Activated CD4-positive, alpha-beta T cell treated with anti-CD3 and anti-CD28 coated beads for 36 hours (primary cell): ENCODE measurements around the gene TTYH3. TPM values are rescaled to one million over a fixed set of nuclear protein-coding genes. Genes with fewer than 3 reads are reported as not detected.

Experiments used
- ATAC-seq: fragments of 200-7000 bp; cut with Tn5 transposase; one replicate; pipeline ENCODE4 v1.10.0; 2021; ENCODE audit warnings: mild to moderate bottlenecking, moderate library complexity
- CTCF ChIA-PET: fragments of 350-600 bp; sonication (Branson Sonifier 250); formaldehyde crosslinking; loops from one replicate; lab custom pipeline; 2021; ENCODE audit warnings: antibody characterized with exemption; lab: Charles Lee
- POLR2A ChIA-PET: fragments of 350-600 bp; sonication (Branson Sonifier 250); formaldehyde crosslinking; loops from one replicate; lab custom pipeline; 2021; ENCODE audit warnings: antibody characterized with exemption, inconsistent platforms; lab: Charles Lee
- DNase-seq: peaks from one replicate; pipeline ENCODE4 v3.0.0-alpha.2; 2020
- H3K27ac Mint-ChIP-seq: one replicate; pipeline ENCODE4 v1.8.0; 2021; ENCODE audit warnings: mixed read lengths
- H3K27me3 Mint-ChIP-seq: one replicate; pipeline ENCODE4 v1.8.0; 2021; ENCODE audit warnings: mixed read lengths
- H3K36me3 Mint-ChIP-seq: one replicate; pipeline ENCODE4 v1.8.0; 2021; ENCODE audit warnings: low read depth, mixed read lengths
- H3K4me1 Mint-ChIP-seq: one replicate; pipeline ENCODE4 v1.8.0; 2021; ENCODE audit warnings: mixed read lengths
- H3K4me3 Mint-ChIP-seq: one replicate; pipeline ENCODE4 v1.8.0; 2021; ENCODE audit warnings: mild to moderate bottlenecking, moderate library complexity, mixed read lengths
- H3K9me3 Mint-ChIP-seq: one replicate; pipeline ENCODE4 v1.8.0; 2021; ENCODE audit warnings: low read depth, mixed read lengths
- intact Hi-C, 2 experiments: fragments of 100-400 bp; cut with DNase I in 1 of 2; cut with micrococcal nuclease in 1 of 2; formaldehyde crosslinking; loops; one replicate each; pipeline versions ENCODE4 v1.14.2 to v1.15.1; 2022 to 2024; cut with DNase I, micrococcal nuclease
- total RNA-seq, 2 experiments: library from RNA; stranded (reverse); gene quantifications; one replicate each; pipeline ENCODE4 v1.2.3, GENCODE V29; 2021

The TTYH3 gene
- total RNA-seq, 2 experiments from 2014 or later = 18.7 to 20.2 TPM

- H3K27me3 Mint-ChIP-seq = no peaks in the 10 kb centered on the region
- H3K4me3 Mint-ChIP-seq = no peak overlapping the region
- intact Hi-C loops = no loop called here
- H3K36me3 Mint-ChIP-seq = peaks cover 10% of the 10 kb centered on the region
- no peaks in the 10 kb centered on the region for H3K4me1 Mint-ChIP-seq
- CTCF ChIA-PET = no interaction called here
- ATAC-seq (no peak), DNase-seq (no peak)
- POLR2A ChIA-PET = no interaction called here
- H3K27ac Mint-ChIP-seq = no peak overlapping the region
- no peaks in the 10 kb centered on the region for H3K9me3 Mint-ChIP-seq
Observed at GRCh38 chr7:2593036-2593727, 38.6 kb upstream of the TTYH3 start.

DNA sequence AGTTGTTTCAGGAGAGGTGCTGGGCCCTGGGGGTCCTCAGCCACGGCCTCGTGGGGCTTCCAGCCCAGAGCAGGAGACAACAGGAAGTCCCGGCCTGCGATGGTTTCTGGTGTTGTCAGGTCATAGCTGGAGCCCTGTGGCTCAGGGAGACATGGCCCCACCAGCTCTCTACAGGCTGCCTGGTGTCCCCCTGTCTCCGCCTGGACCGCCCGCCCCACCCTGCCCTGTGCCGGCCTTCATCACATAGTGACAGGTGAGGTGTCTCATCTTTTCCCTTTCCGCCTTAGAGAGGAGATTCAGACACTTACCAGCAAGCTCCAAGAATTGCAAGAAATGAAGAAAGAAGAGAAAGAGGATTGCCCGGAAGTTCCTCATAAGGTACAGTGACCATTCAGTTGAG is 37.2 kb upstream of the TTYH3 start:
- Mint-ChIP-seq H3K27ac (no peak overlapping the region), H3K4me3 (no peak overlapping the region), H3K4me1 (no peaks in the 10 kb centered on the region), H3K9me3 (no peaks in the 10 kb centered on the region), H3K27me3 (no peaks in the 10 kb centered on the region), H3K36me3 (peaks cover 11% of the 10 kb centered on the region)
- ATAC-seq (no peak), DNase-seq (no peak)
- intact Hi-C loops = no loop called here
- ChIA-PET POLR2A (no interaction called here), CTCF (no interaction called here)

DNA sequence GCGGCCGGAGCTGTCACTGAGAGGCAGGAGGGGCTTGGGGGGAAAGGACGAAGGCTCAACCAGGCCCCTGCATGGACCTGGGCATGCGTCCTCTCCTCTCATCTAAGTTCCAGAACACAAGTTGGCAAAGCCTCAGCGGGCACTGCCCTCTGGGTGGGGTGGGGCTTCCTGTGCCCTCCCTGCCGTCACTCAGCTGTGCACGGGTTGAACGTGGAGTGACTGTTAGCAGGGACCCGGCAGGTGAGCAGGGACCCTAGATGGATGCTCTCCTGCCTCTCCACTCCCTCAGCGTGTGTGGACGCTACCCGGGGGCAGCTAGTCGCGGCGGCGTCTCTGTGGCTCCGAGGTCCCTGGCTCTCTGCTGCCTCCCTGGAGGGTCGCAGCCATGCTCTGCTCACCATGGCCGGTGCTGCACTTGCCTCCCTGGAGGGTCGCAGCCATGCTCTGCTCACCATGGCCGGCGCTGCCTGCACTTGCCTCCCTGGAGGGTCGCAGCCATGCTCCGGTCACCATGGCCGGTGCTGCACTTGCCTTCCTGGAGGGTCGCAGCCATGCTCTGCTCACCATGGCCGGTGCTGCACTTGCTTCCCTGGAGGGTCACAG is 36.4 kb upstream of the TTYH3 start:
- CTCF ChIA-PET = no interaction called here
- H3K4me3 Mint-ChIP-seq = no peak overlapping the region
- H3K36me3 Mint-ChIP-seq = peaks cover 11% of the 10 kb centered on the region
- ATAC-seq = no peak
- H3K27ac Mint-ChIP-seq = no peak overlapping the region
- H3K27me3 Mint-ChIP-seq = no peaks in the 10 kb centered on the region
- no peaks in the 10 kb centered on the region for H3K4me1 Mint-ChIP-seq
- intact Hi-C loops = no loop called here
- no peaks in the 10 kb centered on the region for H3K9me3 Mint-ChIP-seq
- POLR2A ChIA-PET = no interaction called here
- DNase-seq = no peak

GRCh38 chr7:2596464-2597272 is 35.1 kb upstream of the TTYH3 start:
- no peaks in the 10 kb centered on the region for H3K4me1 Mint-ChIP-seq
- ChIA-PET CTCF (interaction anchor here (0.6 to 0.8 kb wide), 3 partner anchors 57 to 114 kb away, joined by 3 read pairs; no protein-coding TSS in a partner anchor), POLR2A (no interaction called here)
- intact Hi-C loops = no loop called here
- DNase-seq (no peak), ATAC-seq (no peak)
- H3K27me3 Mint-ChIP-seq = no peaks in the 10 kb centered on the region
- H3K27ac Mint-ChIP-seq = no peak overlapping the region
- no peak overlapping the region for H3K4me3 Mint-ChIP-seq
- peaks cover 11% of the 10 kb centered on the region for H3K36me3 Mint-ChIP-seq
- H3K9me3 Mint-ChIP-seq = no peaks in the 10 kb centered on the region

DNA sequence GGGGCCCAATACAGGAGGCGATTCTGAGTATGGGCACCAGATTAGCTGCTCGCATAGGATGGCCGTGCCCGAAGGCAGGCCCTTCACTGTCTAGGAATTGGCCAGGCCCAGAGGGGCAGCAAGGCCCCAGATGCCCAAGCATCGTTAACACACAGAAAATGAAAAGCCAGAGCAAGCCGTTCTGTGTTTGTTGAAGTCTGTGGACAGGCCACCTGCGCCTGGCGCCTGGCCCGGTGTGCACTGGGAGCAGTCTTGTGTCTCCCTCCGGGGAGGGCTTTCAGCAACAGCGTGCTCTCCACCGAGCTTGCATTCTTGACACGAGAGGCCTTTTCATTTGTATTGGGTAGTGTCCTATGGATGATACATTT is 34.5 kb upstream of the TTYH3 start:
- no peak for ATAC-seq

GRCh38 chr7:2598154-2598823 is 33.5 kb upstream of the TTYH3 start:
- CTCF ChIA-PET = no interaction called here
- intact Hi-C loops = no loop called here
- peaks cover 4% of the 10 kb centered on the region for H3K36me3 Mint-ChIP-seq
- H3K9me3 Mint-ChIP-seq = no peaks in the 10 kb centered on the region
- H3K27ac Mint-ChIP-seq = no peak overlapping the region
- POLR2A ChIA-PET = interaction anchor here (0.6 kb wide), 1 partner anchor 126 kb away, joined by 3 read pairs; no protein-coding TSS in a partner anchor
- H3K4me3 Mint-ChIP-seq = no peak overlapping the region
- ATAC-seq (no peak), DNase-seq (no peak)
- no peaks in the 10 kb centered on the region for H3K4me1 Mint-ChIP-seq
- no peaks in the 10 kb centered on the region for H3K27me3 Mint-ChIP-seq

More for the DNA sequence above, 34.5 kb upstream of the TTYH3 start:
- Mint-ChIP-seq H3K9me3 (no peaks in the 10 kb centered on the region), H3K4me3 (no peak overlapping the region), H3K36me3 (peaks cover 10% of the 10 kb centered on the region), H3K27me3 (no peaks in the 10 kb centered on the region), H3K4me1 (no peaks in the 10 kb centered on the region), H3K27ac (no peak overlapping the region)
- intact Hi-C loops = no loop called here
- DNase-seq = no peak
- POLR2A ChIA-PET = no interaction called here
- CTCF ChIA-PET = no interaction called here

- CTCF ChIA-PET = interaction anchor here (0.7 kb wide), 1 partner anchor 171 kb away, joined by 4 read pairs; no protein-coding TSS in a partner anchor
- intact Hi-C loops = no loop called here
- no peak for ATAC-seq
- H3K4me3 Mint-ChIP-seq = no peak overlapping the region
- no peaks in the 10 kb centered on the region for H3K27me3 Mint-ChIP-seq
- no peak for DNase-seq
- POLR2A ChIA-PET = no interaction called here
- no peak overlapping the region for H3K27ac Mint-ChIP-seq
- peaks cover 4% of the 10 kb centered on the region for H3K36me3 Mint-ChIP-seq
- no peaks in the 10 kb centered on the region for H3K4me1 Mint-ChIP-seq
- H3K9me3 Mint-ChIP-seq = no peaks in the 10 kb centered on the region
Observed at GRCh38 chr7:2601065-2601464, 30.7 kb upstream of the TTYH3 start.

- no peak overlapping the region for H3K27ac Mint-ChIP-seq
- H3K27me3 Mint-ChIP-seq = no peaks in the 10 kb centered on the region
- POLR2A ChIA-PET = no interaction called here
- H3K4me3 Mint-ChIP-seq = no peak overlapping the region
- no peaks in the 10 kb centered on the region for H3K9me3 Mint-ChIP-seq
- H3K36me3 Mint-ChIP-seq = peaks cover 4% of the 10 kb centered on the region
- ATAC-seq (no peak), DNase-seq (no peak)
- intact Hi-C loops = no loop called here
- CTCF ChIA-PET = no interaction called here
- H3K4me1 Mint-ChIP-seq = no peaks in the 10 kb centered on the region
Observed at GRCh38 chr7:2601907-2602306, 29.9 kb upstream of the TTYH3 start.

- ATAC-seq (no peak), DNase-seq (no peak)
- peaks cover 4% of the 10 kb centered on the region for H3K36me3 Mint-ChIP-seq
- H3K27me3 Mint-ChIP-seq = no peaks in the 10 kb centered on the region
- no peak overlapping the region for H3K4me3 Mint-ChIP-seq
- ChIA-PET CTCF (no interaction called here), POLR2A (no interaction called here)
- no peaks in the 10 kb centered on the region for H3K9me3 Mint-ChIP-seq
- no peaks in the 10 kb centered on the region for H3K4me1 Mint-ChIP-seq
- intact Hi-C loops = no loop called here
- no peak overlapping the region for H3K27ac Mint-ChIP-seq
Observed at GRCh38 chr7:2602406-2603043, 29.3 kb upstream of the TTYH3 start.

GRCh38 chr7:2603044-2603965 is 28.5 kb upstream of the TTYH3 start:
- Mint-ChIP-seq H3K27me3 (no peaks in the 10 kb centered on the region), H3K9me3 (no peaks in the 10 kb centered on the region), H3K27ac (no peak overlapping the region), H3K4me1 (no peaks in the 10 kb centered on the region), H3K36me3 (peaks cover 4% of the 10 kb centered on the region), H3K4me3 (no peak overlapping the region)
- ATAC-seq (no peak), DNase-seq (no peak)
- intact Hi-C loops = no loop called here
- CTCF ChIA-PET = interaction anchor here (0.6 kb wide), 1 partner anchor 249 kb away, joined by 3 read pairs; no protein-coding TSS in a partner anchor
- POLR2A ChIA-PET = no interaction called here
